Raji (cell line): Measurements from ENCODE around the gene VMO1.

ENCODE experiments used
- POLR2A ChIP-seq: IDR thresholded peaks from 2 replicates; pipeline ENCODE4 v1.6.1; 2011; ENCODE audit warnings: low read depth, low read length, control low read depth; ENCODE audit not compliant: insufficient read depth

The VMO1 gene

DNA sequence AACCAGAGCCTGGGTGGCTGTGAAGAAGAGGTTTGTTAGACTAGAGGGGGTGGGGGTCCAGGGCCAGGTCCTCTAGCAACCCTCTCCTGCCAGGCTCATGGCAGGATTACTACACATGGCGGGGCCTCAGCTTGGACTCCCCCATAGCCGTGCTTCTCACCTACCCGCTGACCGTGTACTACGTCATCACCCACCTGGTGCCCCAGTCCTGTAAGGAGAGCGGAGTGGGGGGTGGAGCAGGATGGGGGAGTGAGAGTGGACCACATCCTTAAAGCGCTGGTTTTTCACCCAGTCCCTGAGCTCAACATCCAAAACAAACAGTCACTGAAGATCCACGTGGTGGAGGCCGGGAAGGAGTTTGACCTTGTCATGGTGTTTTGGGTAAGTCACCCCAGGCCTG is 42.3 kb downstream of the VMO1 start:
- no peak for TF ChIP-seq POLR2A

DNA sequence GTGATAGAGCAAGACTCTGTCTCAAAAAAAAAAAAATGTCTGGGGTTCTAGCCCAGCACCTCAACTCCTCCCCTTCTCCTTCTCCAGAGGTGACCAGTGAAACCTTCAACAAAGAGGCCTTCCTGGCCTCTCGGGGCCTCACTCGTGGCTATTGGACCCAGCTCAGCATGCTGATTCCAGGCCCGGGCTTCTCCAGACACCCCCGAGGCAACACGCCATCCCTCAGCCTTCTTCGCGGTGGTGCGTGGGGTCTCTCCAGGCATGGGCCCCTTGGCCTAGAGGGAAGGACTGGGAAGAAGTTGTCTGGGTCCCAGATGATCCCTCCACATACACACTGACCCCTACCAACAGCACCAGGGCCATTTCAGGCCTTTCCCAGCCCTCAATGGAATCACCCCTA is 42.9 kb downstream of the VMO1 start:
- TF ChIP-seq POLR2A = no peak

DNA sequence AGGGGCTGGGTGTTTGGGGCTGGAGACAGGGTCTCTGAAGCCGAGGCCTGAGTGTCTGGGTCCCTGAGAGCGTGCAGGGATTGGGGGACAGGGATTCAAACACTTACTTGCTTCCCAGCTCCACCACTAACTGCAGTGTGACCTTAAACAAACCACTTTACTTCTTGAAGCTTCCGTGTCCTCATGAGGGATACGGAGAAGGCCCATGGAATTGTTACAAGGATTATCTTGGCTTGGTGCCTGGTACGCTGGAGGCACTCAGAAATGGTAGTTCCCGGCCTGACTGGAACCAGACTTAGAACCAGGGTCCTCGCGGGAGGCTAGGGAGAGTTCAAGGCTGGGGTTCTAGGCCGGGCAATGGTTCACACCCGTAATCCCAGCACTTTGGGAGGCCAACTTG is 43.5 kb downstream of the VMO1 start:
- no peak for TF ChIP-seq POLR2A

DNA sequence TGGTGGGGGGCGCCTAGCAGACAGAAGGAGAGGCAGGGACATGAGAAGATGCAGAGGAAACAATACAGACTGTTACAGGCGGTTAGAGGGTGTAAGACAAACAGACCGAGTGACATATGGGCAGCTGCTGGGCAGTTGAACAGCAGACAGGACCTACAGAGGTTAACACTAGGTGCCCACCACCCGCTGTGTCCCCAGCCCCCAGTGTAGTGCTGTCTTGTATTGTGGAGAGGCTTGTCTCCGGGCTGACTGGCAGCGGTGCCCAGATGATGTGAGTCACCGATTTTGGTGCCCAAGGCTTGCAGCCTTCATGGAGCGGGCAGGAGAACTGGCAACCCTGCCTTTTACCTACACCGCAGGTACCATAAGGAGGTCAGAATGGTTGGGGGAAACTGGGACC is 44.0 kb downstream of the VMO1 start:
- TF ChIP-seq POLR2A = no peak

DNA sequence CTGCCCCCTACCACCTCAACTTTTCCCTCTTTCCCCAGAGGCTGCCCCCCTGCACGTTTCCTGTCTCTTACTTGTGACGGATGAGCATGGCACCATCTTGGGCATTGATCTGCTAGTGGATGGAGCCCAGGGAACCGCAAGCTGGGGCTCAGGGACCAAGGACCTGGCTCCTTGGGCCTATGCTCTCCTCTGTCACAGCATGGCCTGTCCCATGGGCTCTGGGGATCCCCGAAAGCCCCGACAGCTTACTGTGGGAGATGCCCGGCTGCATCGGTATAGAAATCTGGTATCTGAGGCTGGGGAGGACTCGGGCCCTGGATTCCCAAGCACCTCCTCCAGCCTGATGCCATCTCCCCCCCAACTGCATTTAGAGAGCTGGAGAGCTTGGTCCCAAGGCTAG is 44.6 kb downstream of the VMO1 start:
- no peak for TF ChIP-seq POLR2A

- no peak for TF ChIP-seq POLR2A
Measured at GRCh38 chr17:4740584-4740983, 45.6 kb downstream of the VMO1 start.

DNA sequence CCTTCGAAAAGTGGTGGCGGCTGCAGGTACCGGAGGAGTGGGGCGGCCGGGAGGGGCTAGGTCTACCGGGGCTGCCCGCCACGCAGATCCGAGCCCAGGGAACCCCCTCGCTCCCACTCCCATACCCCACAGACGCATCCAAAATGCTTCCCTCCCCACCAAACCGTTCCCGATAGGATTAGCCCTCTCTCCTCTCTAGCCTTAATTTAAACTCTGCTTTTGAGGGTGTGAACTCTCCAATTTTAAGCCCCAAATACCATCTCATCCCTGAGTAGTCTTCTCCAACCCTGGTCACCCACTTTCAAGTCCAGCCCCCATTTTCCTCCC is 46.2 kb downstream of the VMO1 start:
- no peak for TF ChIP-seq POLR2A

- no peak for TF ChIP-seq POLR2A
Measured at GRCh38 chr17:4739122-4740024, 46.8 kb downstream of the VMO1 start, which contains the start of the genes CXCL16 and ZMYND15. TSS of gene CXCL16 (minus strand) at chr17:4739928. CDS start at chr17:4739339, 589 bp downstream. TSS of gene ZMYND15 (plus strand) at chr17:4739833. CDS start at chr17:4740549, 716 bp downstream.

DNA sequence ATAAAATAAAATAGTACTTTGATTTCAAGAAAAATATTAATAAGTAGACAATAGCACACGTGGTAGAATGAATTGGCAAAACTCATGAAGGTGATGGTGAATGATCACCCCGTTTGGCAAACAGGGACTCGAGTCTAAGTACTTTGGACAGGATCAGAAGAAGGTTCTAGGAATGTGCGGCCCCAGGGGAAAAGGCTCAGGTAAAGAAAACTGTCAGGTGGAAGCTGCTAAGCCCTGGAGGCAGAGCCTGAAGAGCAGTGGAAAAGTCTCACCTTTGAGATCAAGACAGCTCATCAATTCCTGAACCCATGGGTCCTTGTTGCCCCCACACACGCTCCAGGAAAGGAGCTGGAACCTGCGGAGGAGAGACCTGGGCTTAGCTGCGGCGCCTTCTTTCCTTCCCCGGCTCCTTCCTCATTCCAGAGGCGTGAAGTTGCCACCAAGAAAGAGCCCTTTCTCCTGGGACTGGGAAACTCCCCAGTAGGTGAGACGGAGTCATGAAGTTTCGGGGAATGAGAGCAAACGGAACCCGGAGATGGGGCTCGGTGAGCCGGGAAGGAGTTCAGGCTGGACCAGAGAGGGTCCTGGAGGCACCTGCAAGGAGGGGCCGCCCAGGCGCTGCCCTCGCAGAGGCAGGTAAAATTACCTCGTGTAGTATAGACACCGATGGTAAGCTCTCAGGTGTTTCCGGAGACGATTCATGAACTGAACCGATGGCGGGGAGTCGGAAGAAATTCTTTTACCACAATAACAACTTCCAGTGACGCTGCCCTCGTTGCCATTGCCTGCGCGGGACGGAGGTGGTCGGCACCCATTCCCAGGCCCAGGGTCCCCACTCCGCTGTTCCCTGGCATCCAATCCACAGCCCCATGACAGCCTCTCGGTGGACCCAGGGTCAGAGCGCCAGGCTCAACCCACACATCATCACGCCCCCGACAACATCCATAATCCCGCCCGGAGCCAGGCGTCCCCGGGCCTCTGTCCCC is 47.7 kb downstream of the VMO1 start:
- TF ChIP-seq POLR2A = no peak

DNA sequence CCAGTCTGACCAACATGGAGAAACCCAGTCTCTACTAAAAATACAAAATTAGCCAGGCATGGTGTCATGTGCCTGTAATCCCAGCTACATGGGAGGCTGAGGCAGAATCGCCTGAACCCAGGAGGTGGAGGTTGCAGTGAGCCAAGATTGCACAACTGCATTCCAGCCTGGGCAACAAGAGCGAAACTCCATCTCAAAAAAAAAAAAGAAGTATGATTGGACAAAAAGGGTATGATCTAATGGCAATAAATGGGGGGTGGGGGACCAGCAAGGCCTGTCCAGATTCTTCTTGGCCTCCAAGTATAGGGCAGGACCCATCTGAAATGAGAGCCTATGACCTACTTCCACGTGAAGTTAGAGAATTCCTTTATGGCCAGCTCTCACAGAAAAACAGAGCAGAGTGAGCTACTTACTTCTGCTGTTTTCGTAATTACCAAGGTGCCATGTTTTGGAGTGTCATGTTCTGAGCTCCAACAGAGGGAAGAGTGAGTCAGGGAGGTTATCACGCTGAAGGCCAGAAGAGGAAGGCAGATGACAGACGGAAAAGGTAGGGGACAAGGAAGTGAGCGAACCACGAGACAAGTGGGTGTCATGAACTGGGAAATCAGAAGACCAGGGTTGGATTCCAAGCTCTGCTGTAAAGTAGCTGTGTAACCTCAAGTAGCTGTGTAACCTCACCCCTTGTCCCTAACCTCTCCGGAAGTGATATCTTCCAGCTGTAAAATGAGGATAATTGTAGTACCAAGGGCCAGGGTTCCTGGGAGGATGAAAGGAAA is 50.1 kb downstream of the VMO1 start:
- TF ChIP-seq POLR2A = no peak
